ENCODE results near the gene KRTAP1-1.
"Not testable (repeated sequence)": the region's sequence is repeated elsewhere in the genome, so short reads cannot be mapped to it uniquely, and the experiment has no call there.

KRTAP1-1 gene

GRCh38 chr17:41054556-41054955, 13.3 kb upstream of the KRTAP1-1 start:
- not testable (repeated sequence) for DNase-seq

- DNase-seq = no peak
These were observed 12.8 kb upstream of the KRTAP1-1 start for GRCh38 chr17:41054025-41054424.

GRCh38 chr17:41052566-41052965, 11.3 kb upstream of the KRTAP1-1 start:
- no peak for DNase-seq

- no peak for DNase-seq
These were observed 7.9 kb upstream of the KRTAP1-1 start for GRCh38 chr17:41049110-41049509.

- DNase-seq = no peak
These were observed 7.2 kb upstream of the KRTAP1-1 start for GRCh38 chr17:41048441-41048840.

GRCh38 chr17:41046735-41047465, 5.7 kb upstream of the KRTAP1-1 start, which contains the start of gene KRTAP2-1:
TSS of gene KRTAP2-1 (minus strand) at chr17:41047316. CDS start at chr17:41047267, 49 bp downstream.
- not testable (repeated sequence) for DNase-seq

- no peak for DNase-seq
These were observed 1.7 kb upstream of the KRTAP1-1 start for GRCh38 chr17:41042953-41043352.

GRCh38 chr17:41037853-41038350, 3.3 kb downstream of the KRTAP1-1 start:
- DNase-seq = no peak

- DNase-seq = not testable (repeated sequence)
These were observed 6.8 kb downstream of the KRTAP1-1 start, which contains the start of gene KRTAP1-3 for GRCh38 chr17:41034346-41034935. TSS of gene KRTAP1-3 (minus strand) at chr17:41034874. CDS start at chr17:41034821, 53 bp downstream.

- no peak for DNase-seq
These were observed 11.5 kb downstream of the KRTAP1-1 start, which contains the start of gene KRTAP1-4 for GRCh38 chr17:41029633-41030245. TSS of gene KRTAP1-4 (minus strand) at chr17:41030195. CDS start at chr17:41030078, 117 bp downstream.

GRCh38 chr17:41026715-41027471, 14.4 kb downstream of the KRTAP1-1 start, which contains the start of gene KRTAP1-5:
TSS of gene KRTAP1-5 (minus strand) at chr17:41027208. CDS start at chr17:41027155, 53 bp downstream.
- no peak for DNase-seq

- no peak for DNase-seq
These were observed 16.6 kb downstream of the KRTAP1-1 start for GRCh38 chr17:41024697-41025096.

- DNase-seq = no peak
These were observed 20.9 kb downstream of the KRTAP1-1 start for GRCh38 chr17:41020336-41020735.

- DNase-seq = no peak
These were observed 21.8 kb downstream of the KRTAP1-1 start for GRCh38 chr17:41019415-41019814.

- DNase-seq = no peak
These were observed 22.7 kb downstream of the KRTAP1-1 start for GRCh38 chr17:41018541-41018940.

GRCh38 chr17:41016578-41017215, 24.6 kb downstream of the KRTAP1-1 start:
- DNase-seq = no peak

- DNase-seq = no peak
These were observed 25.8 kb downstream of the KRTAP1-1 start for GRCh38 chr17:41015454-41015853.

- no peak for DNase-seq
These were observed 27.6 kb downstream of the KRTAP1-1 start for GRCh38 chr17:41013606-41014005.

GRCh38 chr17:41013181-41013580, 28.1 kb downstream of the KRTAP1-1 start:
- DNase-seq = no peak

- DNase-seq = no peak
These were observed 28.7 kb downstream of the KRTAP1-1 start for GRCh38 chr17:41012326-41013120.

- DNase-seq = no peak
These were observed 30.8 kb downstream of the KRTAP1-1 start for GRCh38 chr17:41010441-41010840.

Measured in activated CD8-positive, alpha-beta memory T cell treated with anti-CD3 and anti-CD28 coated beads, Interleukin-2, amount 50 U/mL, for 48 hours (primary cell).